Measurements from ENCODE around the gene LRRC23.

DNA sequence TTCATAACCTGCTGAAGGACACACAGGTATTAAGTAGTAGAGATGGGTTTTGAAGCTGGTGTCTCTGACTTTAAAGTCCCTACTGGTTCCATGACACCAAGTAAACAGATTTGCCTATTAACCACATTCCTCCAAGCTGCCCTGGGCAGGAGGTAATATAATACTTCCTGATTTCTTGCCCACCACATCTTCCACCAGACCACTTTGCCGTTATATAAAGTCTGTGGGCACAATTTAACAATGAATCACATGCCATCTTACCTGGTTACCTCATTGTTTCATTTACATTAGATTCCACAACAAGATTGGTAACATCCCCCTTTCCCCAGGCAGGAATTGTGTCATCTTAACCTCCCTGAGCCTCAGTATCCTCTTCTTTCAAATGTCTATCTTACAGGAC, 900 bp upstream of the LRRC23 start:
- TF ChIP-seq, protein P1, sequence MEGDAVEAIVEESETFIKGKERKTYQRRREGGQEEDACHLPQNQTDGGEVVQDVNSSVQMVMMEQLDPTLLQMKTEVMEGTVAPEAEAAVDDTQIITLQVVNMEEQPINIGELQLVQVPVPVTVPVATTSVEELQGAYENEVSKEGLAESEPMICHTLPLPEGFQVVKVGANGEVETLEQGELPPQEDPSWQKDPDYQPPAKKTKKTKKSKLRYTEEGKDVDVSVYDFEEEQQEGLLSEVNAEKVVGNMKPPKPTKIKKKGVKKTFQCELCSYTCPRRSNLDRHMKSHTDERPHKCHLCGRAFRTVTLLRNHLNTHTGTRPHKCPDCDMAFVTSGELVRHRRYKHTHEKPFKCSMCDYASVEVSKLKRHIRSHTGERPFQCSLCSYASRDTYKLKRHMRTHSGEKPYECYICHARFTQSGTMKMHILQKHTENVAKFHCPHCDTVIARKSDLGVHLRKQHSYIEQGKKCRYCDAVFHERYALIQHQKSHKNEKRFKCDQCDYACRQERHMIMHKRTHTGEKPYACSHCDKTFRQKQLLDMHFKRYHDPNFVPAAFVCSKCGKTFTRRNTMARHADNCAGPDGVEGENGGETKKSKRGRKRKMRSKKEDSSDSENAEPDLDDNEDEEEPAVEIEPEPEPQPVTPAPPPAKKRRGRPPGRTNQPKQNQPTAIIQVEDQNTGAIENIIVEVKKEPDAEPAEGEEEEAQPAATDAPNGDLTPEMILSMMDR (IDR thresholded peaks at IDR 0.05), result no peak
- TF ChIP-seq POLR2A (IDR thresholded peaks at IDR 0.05), result no peak

All from right lobe of liver (tissue), 4 donors.